IPS-NIHi7 (cell line): ENCODE measurements around the gene RERE.

Experiments used
- DNase-seq: peaks from one replicate; pipeline ENCODE4 v3.0.0; 2012; ENCODE audit warnings: mixed read lengths; ENCODE audit errors: extremely low spot score

RERE gene

GRCh38 chr1:8425150-8425780 is 392.2 kb downstream of the RERE start:
- no peak for DNase-seq

- peak; percentile 68 for DNase-seq
Observed at GRCh38 chr1:8424539-8425116, 392.8 kb downstream of the RERE start.

- peak; percentile 79 for DNase-seq
Observed at GRCh38 chr1:8423692-8424538, 393.5 kb downstream of the RERE start.

GRCh38 chr1:8423269-8423691 is 394.2 kb downstream of the RERE start:
- peak; percentile 33 for DNase-seq

GRCh38 chr1:8422510-8423268 is 394.8 kb downstream of the RERE start:
- DNase-seq: no peak

GRCh38 chr1:8421721-8422120 is 395.7 kb downstream of the RERE start:
- DNase-seq: no peak

- no peak for DNase-seq
Observed at GRCh38 chr1:8420318-8420717, 397.1 kb downstream of the RERE start.

- no peak for DNase-seq
Observed at GRCh38 chr1:8419861-8420260, 397.6 kb downstream of the RERE start.

GRCh38 chr1:8419172-8419571 is 398.3 kb downstream of the RERE start:
- no peak for DNase-seq

GRCh38 chr1:8418301-8418700 is 399.1 kb downstream of the RERE start:
- DNase-seq: no peak

GRCh38 chr1:8417625-8418024 is 399.8 kb downstream of the RERE start:
- no peak for DNase-seq

GRCh38 chr1:8416881-8417280 is 400.6 kb downstream of the RERE start:
- DNase-seq: no peak

- no peak for DNase-seq
Observed at GRCh38 chr1:8415526-8416278, 401.7 kb downstream of the RERE start.

GRCh38 chr1:8412183-8412831 is 405.1 kb downstream of the RERE start:
- no peak for DNase-seq

GRCh38 chr1:8411803-8412182 is 405.6 kb downstream of the RERE start:
- DNase-seq: no peak

GRCh38 chr1:8410791-8411190 is 406.6 kb downstream of the RERE start:
- DNase-seq: no peak

- DNase-seq: no peak
Observed at GRCh38 chr1:8409606-8410005, 407.8 kb downstream of the RERE start.

GRCh38 chr1:8409106-8409505 is 408.3 kb downstream of the RERE start:
- DNase-seq: peak; percentile 46

GRCh38 chr1:8408151-8408839 is 409.1 kb downstream of the RERE start:
- DNase-seq: no peak

- DNase-seq: no peak
Observed at GRCh38 chr1:8407652-8408051, 409.8 kb downstream of the RERE start.
